ENCODE results near the gene ANKS6. TPM values are rescaled to one million over a fixed set of nuclear protein-coding genes. Genes with fewer than 3 reads are reported as not detected.

ANKS6 gene
- total RNA-seq, 1 experiment from 2014 or later, result 46.3 TPM

DNA sequence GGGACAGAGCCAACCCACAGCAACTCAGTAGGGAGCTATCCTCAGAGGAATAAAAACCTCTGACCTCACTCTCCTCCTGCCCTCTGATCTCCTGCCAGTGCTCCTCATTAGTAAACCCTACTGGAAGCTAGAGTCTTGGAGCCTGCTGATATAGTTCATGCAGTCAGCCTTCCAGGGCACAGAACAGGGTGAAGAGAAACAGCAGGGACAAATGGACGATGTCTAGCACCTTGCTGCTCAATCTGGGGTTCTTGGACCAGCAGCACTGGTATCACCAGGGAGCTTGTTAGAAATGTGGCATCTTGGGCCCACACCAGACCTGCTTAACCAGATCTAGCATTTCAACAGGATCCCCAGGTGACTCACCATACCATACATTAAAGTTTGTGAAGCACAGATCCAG lies 5.6 kb upstream of the ANKS6 start:
- Histone ChIP-seq H4K5ac (ENCODE audit: insufficient read length, low read depth, low read length) (no peak overlapping the region), H3K23ac (ENCODE audit: insufficient read length, low read depth, low read length) (no peak overlapping the region), H4K91ac (ENCODE audit: insufficient read length, low read depth, low read length) (no peak overlapping the region), H3K79me2 (ENCODE audit: insufficient read depth, low read length) (no peaks in the 10 kb centered on the region), H2AK5ac (ENCODE audit: insufficient read length, low read length) (no peak overlapping the region), H3K4ac (ENCODE audit: low read depth, low read length) (no peak overlapping the region), H2BK20ac (ENCODE audit: low read depth, low read length, poor library complexity, severe bottlenecking) (no peak overlapping the region), H2BK15ac (ENCODE audit: low read depth, low read length) (no peak overlapping the region), H3K14ac (ENCODE audit: insufficient read depth, low read length) (no peak overlapping the region), H3K4me1 (ENCODE audit: insufficient read depth, low read length) (no peaks in the 10 kb centered on the region; the same call in 1 of the 2 replicates), H2AFZ (ENCODE audit: low read length) (no peak overlapping the region), H3T11ph (ENCODE audit: low read length) (no peak overlapping the region), H4K8ac (replicated peaks; ENCODE audit: insufficient read length, low read depth, low read length) (no peak overlapping the region), H3K23me2 (ENCODE audit: insufficient read length, low read depth, low read length, poor library complexity, severe bottlenecking) (no peaks in the 10 kb centered on the region), H3K79me1 (ENCODE audit: insufficient read depth, low read depth, low read length, poor library complexity, severe bottlenecking) (no peaks in the 10 kb centered on the region), H4K20me1 (ENCODE audit: control insufficient read depth, insufficient read depth, insufficient read length) (no peaks in the 10 kb centered on the region), H2BK5ac (ENCODE audit: insufficient read length, low read length) (no peak overlapping the region), H3K56ac (ENCODE audit: insufficient read length, low read depth, low read length) (no peak overlapping the region), H3K27me3 (ENCODE audit: insufficient read depth, low read length) (no peaks in the 10 kb centered on the region), H2BK12ac (ENCODE audit: insufficient read length, low read depth, low read length) (no peak overlapping the region), H3K4me2 (ENCODE audit: insufficient read depth, insufficient read length, low read length) (no peak overlapping the region), H2BK120ac (ENCODE audit: low read depth, low read length, poor library complexity, severe bottlenecking) (no peak overlapping the region), H3K18ac (ENCODE audit: insufficient read length, low read depth, low read length) (no peak overlapping the region), H3K27ac (ENCODE audit: insufficient read length, low read depth, low read length) (no peak overlapping the region), H3K9me3 (ENCODE audit: control insufficient read depth, low read depth, low read length) (no peaks in the 10 kb centered on the region), H3K9ac (ENCODE audit: extremely low read depth, insufficient read length, low read length) (no peak overlapping the region)
- no peak for DNase-seq
- no CpG with 5 or more reads among the region's 1 CpG for WGBS (ENCODE audit: extremely low coverage, insufficient read length, low lambda C conversion rate)
- TF ChIP-seq CTCF (conservative IDR thresholded peaks at IDR 0.05), result no peak
- H3K36me3 Mint-ChIP-seq (ENCODE audit: insufficient read depth in 1 of 3, low read depth in 3 of 3), result peaks cover 3 to 11% (median 8%) of the 10 kb centered on the region in 3 experiments; a peak in 5 of 7 replicates
- H3K4me1 Mint-ChIP-seq, result peaks cover 35 to 39% of the 10 kb centered on the region in 2 experiments
- H3K4me3 Mint-ChIP-seq, result no peak overlapping the region
- peaks cover 26% of the 10 kb centered on the region for H3K27me3 Mint-ChIP-seq (ENCODE audit: low read depth)
- peaks cover 9 to 13% of the 10 kb centered on the region in 2 experiments for H3K9me3 Mint-ChIP-seq
- H3K27ac Mint-ChIP-seq, result no peak overlapping the region
